Gastrocnemius medialis (tissue), 4 donors: Measurements from ENCODE around the gene KIF18B.

Experiments
- POLR2A ChIP-seq, 2 donors: fragments of 450-650 bp; IDR thresholded peaks; one replicate each; pipeline ENCODE4 v1.6.1; 2017; ENCODE audit warnings: antibody characterized with exemption in 2 of 2, mild to moderate bottlenecking in 2 of 2, moderate library complexity in 2 of 2
- TF ChIP-seq, protein P1 (sequence below), 5 experiments: fragments of 450-650 bp in 3 of 5; fragments of 200-600 bp in 2 of 5; sonication (generic) in 2 of 5; IDR thresholded peaks in 4 of 5; conservative IDR thresholded peaks in 1 of 5; 1 replicate in 4 of 5; 2 replicates in 1 of 5; pipeline ENCODE4 v1.5.1; 2016 to 2019; ENCODE audit warnings: antibody characterized with exemption in 5 of 5, mild to moderate bottlenecking in 3 of 5, moderate library complexity in 3 of 5

DNA sequence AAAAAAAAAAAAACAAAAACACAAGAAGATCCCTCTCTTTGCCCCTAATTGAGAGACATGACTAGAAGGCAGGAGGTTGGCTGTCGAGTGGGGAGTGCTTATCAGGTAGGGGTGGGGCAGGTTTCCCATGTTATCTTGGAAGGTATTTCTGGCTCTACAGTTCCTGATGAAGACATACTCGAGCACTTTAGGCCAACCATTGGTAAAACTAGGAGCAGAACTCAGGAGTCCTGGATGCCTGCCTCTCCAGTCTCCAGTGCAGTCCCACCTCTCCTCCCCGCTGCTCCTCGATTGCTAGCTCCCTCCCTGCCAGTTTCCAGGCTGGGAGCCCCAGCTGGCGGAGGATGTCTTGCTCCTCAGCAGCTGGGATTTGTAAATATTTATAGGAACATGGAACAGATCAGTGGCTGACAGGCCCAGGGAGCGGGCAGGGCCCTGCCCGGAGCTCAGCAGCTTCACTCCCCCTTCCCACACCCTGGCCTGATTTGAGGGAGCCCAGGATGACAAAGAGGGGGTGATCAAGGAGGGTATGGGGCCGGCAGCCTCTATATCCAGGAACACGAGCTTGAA is 31.9 kb upstream of the KIF18B start:
- TF ChIP-seq, protein P1, sequence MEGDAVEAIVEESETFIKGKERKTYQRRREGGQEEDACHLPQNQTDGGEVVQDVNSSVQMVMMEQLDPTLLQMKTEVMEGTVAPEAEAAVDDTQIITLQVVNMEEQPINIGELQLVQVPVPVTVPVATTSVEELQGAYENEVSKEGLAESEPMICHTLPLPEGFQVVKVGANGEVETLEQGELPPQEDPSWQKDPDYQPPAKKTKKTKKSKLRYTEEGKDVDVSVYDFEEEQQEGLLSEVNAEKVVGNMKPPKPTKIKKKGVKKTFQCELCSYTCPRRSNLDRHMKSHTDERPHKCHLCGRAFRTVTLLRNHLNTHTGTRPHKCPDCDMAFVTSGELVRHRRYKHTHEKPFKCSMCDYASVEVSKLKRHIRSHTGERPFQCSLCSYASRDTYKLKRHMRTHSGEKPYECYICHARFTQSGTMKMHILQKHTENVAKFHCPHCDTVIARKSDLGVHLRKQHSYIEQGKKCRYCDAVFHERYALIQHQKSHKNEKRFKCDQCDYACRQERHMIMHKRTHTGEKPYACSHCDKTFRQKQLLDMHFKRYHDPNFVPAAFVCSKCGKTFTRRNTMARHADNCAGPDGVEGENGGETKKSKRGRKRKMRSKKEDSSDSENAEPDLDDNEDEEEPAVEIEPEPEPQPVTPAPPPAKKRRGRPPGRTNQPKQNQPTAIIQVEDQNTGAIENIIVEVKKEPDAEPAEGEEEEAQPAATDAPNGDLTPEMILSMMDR (IDR thresholded peaks at IDR 0.05 in 4 of 5, conservative IDR thresholded peaks at IDR 0.05 in 1 of 5): no peak
- TF ChIP-seq POLR2A (IDR thresholded peaks at IDR 0.05): no peak
